PC-9 (cell line): Measurements from ENCODE around the gene TAB3.

Experiments
- EZH2 ChIP-seq: fragments of 200-600 bp; sonication (generic); IDR thresholded peaks from 2 replicates; pipeline ENCODE4 v1.8.0; 2017; ENCODE audit warnings: antibody characterized with exemption, low read depth
- TF ChIP-seq, protein P1 (sequence below): fragments of 200-600 bp; sonication (generic); conservative IDR thresholded peaks from 2 replicates; pipeline ENCODE4 v1.6.1; 2017; ENCODE audit warnings: mixed run types, antibody characterized with exemption, mild to moderate bottlenecking, moderate library complexity

GRCh38 chrX:30910124-30910860, 21.2 kb upstream of the TAB3 start:
- TF ChIP-seq, protein P1, sequence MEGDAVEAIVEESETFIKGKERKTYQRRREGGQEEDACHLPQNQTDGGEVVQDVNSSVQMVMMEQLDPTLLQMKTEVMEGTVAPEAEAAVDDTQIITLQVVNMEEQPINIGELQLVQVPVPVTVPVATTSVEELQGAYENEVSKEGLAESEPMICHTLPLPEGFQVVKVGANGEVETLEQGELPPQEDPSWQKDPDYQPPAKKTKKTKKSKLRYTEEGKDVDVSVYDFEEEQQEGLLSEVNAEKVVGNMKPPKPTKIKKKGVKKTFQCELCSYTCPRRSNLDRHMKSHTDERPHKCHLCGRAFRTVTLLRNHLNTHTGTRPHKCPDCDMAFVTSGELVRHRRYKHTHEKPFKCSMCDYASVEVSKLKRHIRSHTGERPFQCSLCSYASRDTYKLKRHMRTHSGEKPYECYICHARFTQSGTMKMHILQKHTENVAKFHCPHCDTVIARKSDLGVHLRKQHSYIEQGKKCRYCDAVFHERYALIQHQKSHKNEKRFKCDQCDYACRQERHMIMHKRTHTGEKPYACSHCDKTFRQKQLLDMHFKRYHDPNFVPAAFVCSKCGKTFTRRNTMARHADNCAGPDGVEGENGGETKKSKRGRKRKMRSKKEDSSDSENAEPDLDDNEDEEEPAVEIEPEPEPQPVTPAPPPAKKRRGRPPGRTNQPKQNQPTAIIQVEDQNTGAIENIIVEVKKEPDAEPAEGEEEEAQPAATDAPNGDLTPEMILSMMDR = no peak
- TF ChIP-seq EZH2 = no peak
